Upper lobe of right lung (tissue), 1 donor: ENCODE measurements around the gene FAM131C. TPM values are rescaled to one million over a fixed set of nuclear protein-coding genes. Genes with fewer than 3 reads are reported as not detected.
"Not testable (repeated sequence)": the region's sequence is repeated elsewhere in the genome, so short reads cannot be mapped to it uniquely, and the experiment has no call there.

ENCODE experiments used
- ATAC-seq: fragments of 200-7000 bp; cut with Tn5 transposase; one replicate; pipeline ENCODE4 v1.9.1; 2020; ENCODE audit warnings: mild to moderate bottlenecking, moderate library complexity
- DNase-seq: peaks from one replicate; pipeline ENCODE4 v3.0.0-alpha.2; 2020
- H3K27ac ChIP-seq: fragments of 200-600 bp; one replicate; pipeline ENCODE4 v1.8.0; 2022
- H3K27me3 ChIP-seq: fragments of 200-600 bp; one replicate; pipeline ENCODE4 v1.8.0; 2022; ENCODE audit warnings: mild to moderate bottlenecking
- H3K36me3 ChIP-seq: fragments of 200-600 bp; one replicate; pipeline ENCODE4 v1.8.0; 2022
- H3K4me1 ChIP-seq: fragments of 200-600 bp; one replicate; pipeline ENCODE4 v1.8.0; 2022
- H3K4me3 ChIP-seq: fragments of 200-600 bp; one replicate; pipeline ENCODE4 v1.8.0; 2022; ENCODE audit warnings: mild to moderate bottlenecking
- H3K9me3 ChIP-seq: fragments of 200-600 bp; one replicate; pipeline ENCODE4 v1.8.0; 2022
- intact Hi-C: fragments of 100-400 bp; cut with DNase I; formaldehyde crosslinking; loops from one replicate; pipeline ENCODE4 v1.11.0; 2022
- total RNA-seq: library from RNA; stranded (reverse); fragmentation: NEBNext Ultra II Directional; extraction: Animal tissue kit (Norgen Biotek cat#: 25700); gene quantifications from one replicate; pipeline ENCODE4 v1.2.1, GENCODE V29; 2021
- TF ChIP-seq, protein P1 (sequence below): fragments of 200-600 bp; IDR thresholded peaks from one replicate; pipeline ENCODE4 v1.8.0; 2022; ENCODE audit warnings: antibody characterized with exemption
- donor health status: DM: no; HTN: yes; CAD: no; lungs with severe emphysema.

FAM131C gene
- total RNA-seq, 1 donor from 2014 or later = not detected

DNA sequence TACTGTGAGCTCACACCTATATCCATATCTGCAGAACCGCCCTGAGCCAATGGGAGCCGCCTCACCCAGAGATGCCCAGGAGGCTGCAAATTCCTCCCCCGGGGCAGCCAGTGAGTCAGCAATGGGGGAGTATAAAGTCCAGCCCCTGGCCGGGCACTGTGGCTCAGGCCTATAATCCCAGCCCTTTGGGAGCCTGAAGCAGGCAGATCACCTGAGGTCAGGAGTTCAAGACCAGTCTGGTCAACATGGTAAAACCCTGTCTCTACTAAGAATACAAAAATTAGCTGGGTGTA lies 34.9 kb downstream of the FAM131C start:
- intact Hi-C loops = no loop called here
- H3K27me3 ChIP-seq = no peaks in the 10 kb centered on the region
- no peak overlapping the region for H3K27ac ChIP-seq
- ATAC-seq = no peak
- no peaks in the 10 kb centered on the region for H3K36me3 ChIP-seq
- DNase-seq = no peak
- H3K4me1 ChIP-seq = no peaks in the 10 kb centered on the region
- H3K4me3 ChIP-seq = no peak overlapping the region
- TF ChIP-seq, protein P1, sequence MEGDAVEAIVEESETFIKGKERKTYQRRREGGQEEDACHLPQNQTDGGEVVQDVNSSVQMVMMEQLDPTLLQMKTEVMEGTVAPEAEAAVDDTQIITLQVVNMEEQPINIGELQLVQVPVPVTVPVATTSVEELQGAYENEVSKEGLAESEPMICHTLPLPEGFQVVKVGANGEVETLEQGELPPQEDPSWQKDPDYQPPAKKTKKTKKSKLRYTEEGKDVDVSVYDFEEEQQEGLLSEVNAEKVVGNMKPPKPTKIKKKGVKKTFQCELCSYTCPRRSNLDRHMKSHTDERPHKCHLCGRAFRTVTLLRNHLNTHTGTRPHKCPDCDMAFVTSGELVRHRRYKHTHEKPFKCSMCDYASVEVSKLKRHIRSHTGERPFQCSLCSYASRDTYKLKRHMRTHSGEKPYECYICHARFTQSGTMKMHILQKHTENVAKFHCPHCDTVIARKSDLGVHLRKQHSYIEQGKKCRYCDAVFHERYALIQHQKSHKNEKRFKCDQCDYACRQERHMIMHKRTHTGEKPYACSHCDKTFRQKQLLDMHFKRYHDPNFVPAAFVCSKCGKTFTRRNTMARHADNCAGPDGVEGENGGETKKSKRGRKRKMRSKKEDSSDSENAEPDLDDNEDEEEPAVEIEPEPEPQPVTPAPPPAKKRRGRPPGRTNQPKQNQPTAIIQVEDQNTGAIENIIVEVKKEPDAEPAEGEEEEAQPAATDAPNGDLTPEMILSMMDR = no peak
- H3K9me3 ChIP-seq = no peaks in the 10 kb centered on the region

- not testable (repeated sequence) for ATAC-seq
Measured at GRCh38 chr1:16036461-16036860, 37.0 kb downstream of the FAM131C start.

GRCh38 chr1:16033103-16033632 lies 40.3 kb downstream of the FAM131C start:
- H3K36me3 ChIP-seq, H3K9me3 ChIP-seq, H3K4me1 ChIP-seq, H3K4me3 ChIP-seq, ATAC-seq, H3K27ac ChIP-seq, DNase-seq, H3K27me3 ChIP-seq, intact Hi-C loops: not testable (repeated sequence)

More at GRCh38 chr1:16036461-16036860, 37.0 kb downstream of the FAM131C start:
- H3K27me3 ChIP-seq, intact Hi-C loops, H3K27ac ChIP-seq, DNase-seq, H3K9me3 ChIP-seq, H3K36me3 ChIP-seq, H3K4me3 ChIP-seq, H3K4me1 ChIP-seq: not testable (repeated sequence)

DNA sequence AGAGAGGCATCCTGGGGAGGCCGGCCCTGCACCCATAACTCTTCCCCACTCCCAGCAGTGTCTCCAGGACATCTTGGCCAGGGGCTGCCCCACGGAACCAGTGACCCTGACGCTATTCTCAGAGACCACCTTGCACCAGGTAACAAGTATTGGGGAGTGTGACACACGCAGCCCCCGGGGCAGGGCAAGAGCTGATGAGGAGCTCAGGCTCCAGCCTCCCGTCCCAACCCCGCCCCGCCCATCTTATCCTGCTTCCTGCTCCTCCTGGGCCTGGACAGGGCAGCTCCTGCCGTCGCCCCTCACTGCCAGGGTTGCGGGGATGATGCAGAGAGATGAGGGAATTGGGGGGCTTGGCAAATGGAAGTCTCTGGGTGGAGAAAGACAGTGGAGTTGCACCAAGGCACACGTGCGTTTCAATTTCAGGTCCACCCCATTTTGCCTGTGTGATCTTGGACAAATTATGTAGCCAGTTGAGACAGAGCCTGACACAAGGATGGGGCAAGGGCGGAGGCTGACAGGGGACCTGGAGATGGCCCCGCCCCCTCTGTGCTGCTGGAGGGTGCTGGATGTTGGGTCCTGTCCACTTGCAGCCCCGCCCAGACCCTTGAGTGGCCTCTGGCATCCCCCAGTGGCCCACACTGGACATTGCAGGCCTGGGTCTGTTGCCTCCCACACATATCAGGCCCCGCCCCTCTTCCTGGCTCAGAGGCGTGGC lies 40.9 kb downstream of the FAM131C start:
- Histone ChIP-seq H3K9me3 (no peaks in the 10 kb centered on the region), H3K36me3 (no peaks in the 10 kb centered on the region), H3K27ac (no peak overlapping the region), H3K27me3 (no peaks in the 10 kb centered on the region), H3K4me3 (no peak overlapping the region), H3K4me1 (no peaks in the 10 kb centered on the region)
- intact Hi-C loops = no loop called here
- TF ChIP-seq, protein P1 = peak; percentile 88
- DNase-seq (peak; percentile 90), ATAC-seq (peak; percentile 94)

DNA sequence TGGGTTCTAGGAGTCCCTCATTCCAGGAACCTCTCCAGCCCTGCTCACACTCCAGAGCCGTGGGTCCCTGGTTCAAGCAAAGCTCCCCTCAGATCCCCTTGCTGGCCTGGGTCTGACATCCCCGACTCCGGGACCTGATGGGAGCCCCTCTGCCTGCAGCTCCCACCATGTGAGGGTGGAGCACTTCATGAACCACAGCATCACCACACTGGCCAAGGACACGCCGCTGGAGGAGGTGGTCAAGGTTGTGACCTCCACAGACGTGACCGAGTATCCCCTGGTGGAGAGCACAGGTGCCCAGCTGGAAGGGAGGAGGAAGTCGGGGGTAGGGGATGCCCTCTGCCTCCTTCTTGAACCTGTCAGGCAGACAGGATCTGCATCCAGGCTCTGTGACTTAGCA lies 41.9 kb downstream of the FAM131C start:
- DNase-seq = no peak
- ATAC-seq = no peak
- no peaks in the 10 kb centered on the region for H3K36me3 ChIP-seq
- TF ChIP-seq, protein P1 = no peak
- H3K4me3 ChIP-seq = no peak overlapping the region
- no peaks in the 10 kb centered on the region for H3K9me3 ChIP-seq
- peaks cover 9% of the 10 kb centered on the region for H3K4me1 ChIP-seq
- no peaks in the 10 kb centered on the region for H3K27me3 ChIP-seq
- H3K27ac ChIP-seq = no peak overlapping the region
- intact Hi-C loops = no loop called here

DNA sequence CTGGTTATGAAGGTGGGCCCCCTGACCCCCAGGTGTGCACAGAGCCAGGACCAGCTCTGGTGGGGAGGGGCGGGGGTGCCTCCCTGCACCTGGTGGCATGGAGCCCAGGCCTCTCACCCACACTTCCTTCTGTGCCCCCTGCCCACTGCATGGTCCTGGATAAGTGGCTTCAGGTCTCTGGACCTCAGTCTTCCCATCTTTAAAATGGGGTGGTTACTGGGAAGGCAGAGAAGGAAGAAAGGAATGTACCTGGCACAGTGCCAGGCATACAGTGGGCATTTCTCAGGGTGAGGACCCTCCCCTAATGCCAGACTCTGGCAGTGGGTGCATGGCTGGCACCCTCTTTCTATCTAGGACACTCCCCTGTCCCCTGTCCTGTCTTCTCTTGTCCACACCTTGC lies 44.2 kb downstream of the FAM131C start:
- no peak overlapping the region for H3K4me3 ChIP-seq
- no peaks in the 10 kb centered on the region for H3K36me3 ChIP-seq
- peaks cover 9% of the 10 kb centered on the region for H3K4me1 ChIP-seq
- DNase-seq = no peak
- no peak for ATAC-seq
- H3K27ac ChIP-seq = no peak overlapping the region
- TF ChIP-seq, protein P1 = no peak
- intact Hi-C loops = no loop called here
- no peaks in the 10 kb centered on the region for H3K27me3 ChIP-seq
- H3K9me3 ChIP-seq = no peaks in the 10 kb centered on the region

DNA sequence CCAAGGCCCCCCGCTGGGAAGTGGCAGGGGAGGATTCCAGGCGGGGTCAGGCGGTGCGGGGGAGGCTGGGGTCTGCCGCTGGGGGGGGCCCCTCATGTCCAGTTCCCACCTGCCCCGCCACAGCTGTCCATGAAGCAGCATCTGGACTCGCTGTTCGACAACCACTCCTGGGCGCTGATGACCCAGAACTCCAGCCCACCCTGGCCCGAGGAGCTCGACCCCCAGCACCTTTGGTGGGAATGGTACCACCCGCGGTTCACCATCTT lies 44.5 kb downstream of the FAM131C start:
- intact Hi-C loops, H3K4me3 ChIP-seq, H3K4me1 ChIP-seq, H3K9me3 ChIP-seq, H3K27me3 ChIP-seq, H3K27ac ChIP-seq, DNase-seq, H3K36me3 ChIP-seq, ATAC-seq: not testable (repeated sequence)
